ENCODE results near the gene ABCA12. TPM values are rescaled to one million over a fixed set of nuclear protein-coding genes. Genes with fewer than 3 reads are reported as not detected.
"Not testable (repeated sequence)": the region's sequence is repeated elsewhere in the genome, so short reads cannot be mapped to it uniquely, and the experiment has no call there.

The ABCA12 gene
- total RNA-seq (2014; rRNA removed), result 0.19 and 0.52 TPM in 2 replicates
- polyA plus RNA-seq (2012), result 0.04 TPM

- DNase-seq (ENCODE audit: low read depth), result no peak
Observed at GRCh38 chr2:215138479-215138878, at the start of gene ABCA12. Gene ABCA12, minus strand, starts transcription at chr2:215138626. Its CDS starts 418 bp downstream, at chr2:215138208.

- peak; percentile 10 for DNase-seq (ENCODE audit: low read depth)
Observed at GRCh38 chr2:215188078-215188477, 49.7 kb upstream of the ABCA12 start.

- DNase-seq (ENCODE audit: low read depth), result no peak
Observed at GRCh38 chr2:215186021-215186420, 47.6 kb upstream of the ABCA12 start.

GRCh38 chr2:215178121-215178520, 39.7 kb upstream of the ABCA12 start:
- DNase-seq (ENCODE audit: low read depth), result no peak

- no peak for DNase-seq (ENCODE audit: low read depth)
Observed at GRCh38 chr2:215171796-215172195, 33.4 kb upstream of the ABCA12 start.

- DNase-seq (ENCODE audit: low read depth), result peak; percentile 67
Observed at GRCh38 chr2:215171151-215171550, 32.7 kb upstream of the ABCA12 start.

GRCh38 chr2:215166505-215166904, 28.1 kb upstream of the ABCA12 start:
- DNase-seq (ENCODE audit: low read depth), result not testable (repeated sequence)

- not testable (repeated sequence) for DNase-seq (ENCODE audit: low read depth)
Observed at GRCh38 chr2:215163319-215163718, 24.9 kb upstream of the ABCA12 start.

GRCh38 chr2:215161301-215161829, 22.9 kb upstream of the ABCA12 start:
- no peak for DNase-seq (ENCODE audit: low read depth)

- no peak for DNase-seq (ENCODE audit: low read depth)
Observed at GRCh38 chr2:215160081-215160480, 21.7 kb upstream of the ABCA12 start.

- DNase-seq (ENCODE audit: low read depth), result no peak
Observed at GRCh38 chr2:215156453-215156852, 18.0 kb upstream of the ABCA12 start.

GRCh38 chr2:215149894-215150293, 11.5 kb upstream of the ABCA12 start:
- DNase-seq (ENCODE audit: low read depth), result no peak

- DNase-seq (ENCODE audit: low read depth), result no peak
Observed at GRCh38 chr2:215149486-215149885, 11.1 kb upstream of the ABCA12 start.

- no peak for DNase-seq (ENCODE audit: low read depth)
Observed at GRCh38 chr2:215149060-215149459, 10.6 kb upstream of the ABCA12 start.

- DNase-seq (ENCODE audit: low read depth), result no peak
Observed at GRCh38 chr2:215145611-215146010, 7.2 kb upstream of the ABCA12 start.

GRCh38 chr2:215144106-215144875, 5.9 kb upstream of the ABCA12 start:
- DNase-seq (ENCODE audit: low read depth), result no peak

GRCh38 chr2:215143458-215143857, 5.0 kb upstream of the ABCA12 start:
- DNase-seq (ENCODE audit: low read depth), result no peak

GRCh38 chr2:215141706-215142105, 3.3 kb upstream of the ABCA12 start:
- no peak for DNase-seq (ENCODE audit: low read depth)

GRCh38 chr2:215140166-215140707, 1.8 kb upstream of the ABCA12 start:
- DNase-seq (ENCODE audit: low read depth), result no peak

GRCh38 chr2:215137741-215138340, 585 bp downstream of the ABCA12 start:
- DNase-seq (ENCODE audit: low read depth), result peak; percentile 74

GRCh38 chr2:215137329-215137686, 1.1 kb downstream of the ABCA12 start:
- DNase-seq (ENCODE audit: low read depth), result no peak

GRCh38 chr2:215136669-215137328, 1.6 kb downstream of the ABCA12 start:
- DNase-seq (ENCODE audit: low read depth), result peak; percentile 75

Measured in LHCN-M2 (cell line).